ENCODE measurements around the gene SNAP29.

GRCh38 chr22:20843501-20843900, 15.3 kb upstream of the SNAP29 start:
- TF ChIP-seq, protein P1, sequence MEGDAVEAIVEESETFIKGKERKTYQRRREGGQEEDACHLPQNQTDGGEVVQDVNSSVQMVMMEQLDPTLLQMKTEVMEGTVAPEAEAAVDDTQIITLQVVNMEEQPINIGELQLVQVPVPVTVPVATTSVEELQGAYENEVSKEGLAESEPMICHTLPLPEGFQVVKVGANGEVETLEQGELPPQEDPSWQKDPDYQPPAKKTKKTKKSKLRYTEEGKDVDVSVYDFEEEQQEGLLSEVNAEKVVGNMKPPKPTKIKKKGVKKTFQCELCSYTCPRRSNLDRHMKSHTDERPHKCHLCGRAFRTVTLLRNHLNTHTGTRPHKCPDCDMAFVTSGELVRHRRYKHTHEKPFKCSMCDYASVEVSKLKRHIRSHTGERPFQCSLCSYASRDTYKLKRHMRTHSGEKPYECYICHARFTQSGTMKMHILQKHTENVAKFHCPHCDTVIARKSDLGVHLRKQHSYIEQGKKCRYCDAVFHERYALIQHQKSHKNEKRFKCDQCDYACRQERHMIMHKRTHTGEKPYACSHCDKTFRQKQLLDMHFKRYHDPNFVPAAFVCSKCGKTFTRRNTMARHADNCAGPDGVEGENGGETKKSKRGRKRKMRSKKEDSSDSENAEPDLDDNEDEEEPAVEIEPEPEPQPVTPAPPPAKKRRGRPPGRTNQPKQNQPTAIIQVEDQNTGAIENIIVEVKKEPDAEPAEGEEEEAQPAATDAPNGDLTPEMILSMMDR (conservative IDR thresholded peaks at IDR 0.05; ENCODE audit: low read depth, low read length): no peak
- no peak for TF ChIP-seq EZH2 (IDR thresholded peaks at IDR 0.05; ENCODE audit: low read length, unreplicated experiment)

Measured in PC-3 (cell line).